PC-3 (cell line): ENCODE data around the gene TOX3. TPM values are rescaled to one million over a fixed set of nuclear protein-coding genes. Genes with fewer than 3 reads are reported as not detected.

Experiments
- ATAC-seq: fragments of 200-7000 bp; cut with Tn5 transposase; 2 replicates; pipeline ENCODE4 v1.9.1; 2020; ENCODE audit warnings: mild to moderate bottlenecking, moderate library complexity
- BruUV-seq: library from RNA; stranded (reverse); fragments of 400-500 nt; replicated peaks from 2 replicates; lab custom pipeline; 2021; lab: Mats Ljungman, UMichigan
- CTCF ChIA-PET: fragments of 300-600 bp; sonication (Branson Sonifier 250); formaldehyde crosslinking; loops from one replicate; lab custom pipeline; 2022; ENCODE audit warnings: antibody characterized with exemption; lab: Charles Lee
- POLR2A ChIA-PET: fragments of 300-600 bp; sonication (Branson Sonifier 250); formaldehyde crosslinking; loops from one replicate; lab custom pipeline; 2022; ENCODE audit warnings: antibody characterized with exemption; ENCODE audit not compliant: unreplicated experiment; lab: Charles Lee
- DNase-seq: peaks from one replicate; pipeline ENCODE4 v3.0.0-alpha.2; 2015
- H2AFZ ChIP-seq: fragments of 300-600 bp; sonication (generic); 2 replicates; pipeline ENCODE4 v1.6.0; 2016; ENCODE audit warnings: antibody characterized with exemption, low read length
- H3F3A ChIP-seq: fragments of 300-600 bp; sonication (generic); one replicate; pipeline ENCODE4 v1.6.0; 2017; ENCODE audit warnings: antibody characterized with exemption, low read length, control low read depth, mild to moderate bottlenecking; ENCODE audit not compliant: unreplicated experiment
- H3K27ac ChIP-seq: fragments of 300-600 bp; sonication (generic); 2 replicates; pipeline ENCODE4 v1.5.1; 2016; ENCODE audit warnings: mild to moderate bottlenecking, low read length
- H3K27me3 ChIP-seq: fragments of 300-600 bp; sonication (generic); 2 replicates; pipeline ENCODE4 v1.6.1; 2016; ENCODE audit warnings: low read length, mixed read lengths
- H3K36me3 ChIP-seq: fragments of 300-600 bp; sonication (generic); 2 replicates; pipeline ENCODE4 v1.6.1; 2016; ENCODE audit warnings: low read depth, mixed run types, low read length, mixed read lengths
- H3K4me1 ChIP-seq: fragments of 300-600 bp; sonication (generic); 2 replicates; pipeline ENCODE4 v1.5.1; 2016; ENCODE audit warnings: low read length; ENCODE audit not compliant: insufficient read depth
- H3K4me2 ChIP-seq: fragments of 300-600 bp; sonication (generic); 2 replicates; pipeline ENCODE4 v1.6.0; 2016; ENCODE audit warnings: low read length
- H3K4me3 ChIP-seq: fragments of 300-600 bp; sonication (generic); 2 replicates; pipeline ENCODE4 v1.5.1; 2016; ENCODE audit warnings: mild to moderate bottlenecking, low read length, mixed read lengths
- H3K79me2 ChIP-seq: fragments of 300-600 bp; sonication (generic); 2 replicates; pipeline ENCODE4 v1.6.1; 2017; ENCODE audit warnings: low read length, mixed read lengths
- H3K9ac ChIP-seq: fragments of 300-600 bp; sonication (generic); 2 replicates; pipeline ENCODE4 v1.6.0; 2016; ENCODE audit warnings: mild to moderate bottlenecking, low read length
- H3K9me2 ChIP-seq: fragments of 300-600 bp; sonication (generic); replicated peaks from 2 replicates; pipeline ENCODE4 v1.6.1; 2016; ENCODE audit warnings: mixed run types, low read length, mixed read lengths
- H3K9me3 ChIP-seq: fragments of 300-600 bp; sonication (generic); 2 replicates; pipeline ENCODE4 v1.6.1; 2016; ENCODE audit warnings: low read length, mixed read lengths
- H4K20me1 ChIP-seq: fragments of 300-600 bp; sonication (generic); 2 replicates; pipeline ENCODE4 v1.6.1; 2016; ENCODE audit warnings: low read length, mixed read lengths
- CTCF ChIP-seq: fragments of 300-600 bp; sonication (generic); conservative IDR thresholded peaks from 2 replicates; pipeline ENCODE4 v1.5.1; 2017; ENCODE audit warnings: antibody characterized with exemption, low read depth, mild to moderate bottlenecking, low read length
- EZH2 ChIP-seq: fragments of 300-600 bp; sonication (generic); IDR thresholded peaks from one replicate; pipeline ENCODE4 v1.6.1; 2017; ENCODE audit warnings: antibody characterized with exemption, mild to moderate bottlenecking, low read length; ENCODE audit not compliant: unreplicated experiment
- EZH2phosphoT487 ChIP-seq: fragments of 300-600 bp; sonication (generic); IDR thresholded peaks from 2 replicates; pipeline ENCODE4 v1.6.1; 2018; ENCODE audit warnings: mild to moderate bottlenecking, antibody characterized with exemption, low read length, borderline replicate concordance
- intact Hi-C: fragments of 100-400 bp; cut with micrococcal nuclease; formaldehyde crosslinking; loops from 2 replicates; pipeline ENCODE4 v1.9.0; 2023
- total RNA-seq: library from RNA; depleted of rRNA; stranded (reverse); fragments of >200 nt; gene quantifications from 2 replicates; pipeline ENCODE4 v1.2.3, GENCODE V29; 2014

TOX3 gene
- total RNA-seq, 1 experiment from 2014 or later: not detected

- Histone ChIP-seq H3K9me2 (no peaks in the 10 kb centered on the region), H3K27ac (no peak overlapping the region), H3K9me3 (no peaks in the 10 kb centered on the region), H3K79me2 (no peaks in the 10 kb centered on the region), H3K4me1 (no peaks in the 10 kb centered on the region), H3K4me3 (no peak overlapping the region), H3K4me2 (no peak overlapping the region), H2AFZ (no peak overlapping the region), H3K9ac (no peak overlapping the region), H3K36me3 (no peaks in the 10 kb centered on the region), H4K20me1 (no peaks in the 10 kb centered on the region), H3F3A (no peaks in the 10 kb centered on the region), H3K27me3 (no peaks in the 10 kb centered on the region)
- TF ChIP-seq EZH2 (no peak), CTCF (no peak), EZH2phosphoT487 (no peak)
- ATAC-seq (no peak), DNase-seq (no peak)
- ChIA-PET CTCF (no interaction called here), POLR2A (no interaction called here)
- no TSS peak for BruUV-seq
- intact Hi-C loops: no loop called here
These were observed 122.4 kb downstream of the TOX3 start for GRCh38 chr16:52424591-52424990.

- Histone ChIP-seq H3K9me2 (no peaks in the 10 kb centered on the region), H3K4me2 (no peak overlapping the region), H4K20me1 (no peaks in the 10 kb centered on the region), H3K4me3 (no peak overlapping the region), H3K9me3 (no peaks in the 10 kb centered on the region), H3F3A (no peaks in the 10 kb centered on the region), H3K4me1 (no peaks in the 10 kb centered on the region), H2AFZ (no peak overlapping the region), H3K36me3 (no peaks in the 10 kb centered on the region), H3K9ac (no peak overlapping the region), H3K79me2 (no peaks in the 10 kb centered on the region), H3K27me3 (no peaks in the 10 kb centered on the region), H3K27ac (no peak overlapping the region)
- DNase-seq (no peak), ATAC-seq (no peak)
- ChIA-PET POLR2A (no interaction called here), CTCF (no interaction called here)
- intact Hi-C loops: no loop called here
- no peak for TF ChIP-seq EZH2
- no peak for TF ChIP-seq CTCF
- TF ChIP-seq EZH2phosphoT487: no peak
- no TSS peak for BruUV-seq
These were observed 124.6 kb downstream of the TOX3 start for GRCh38 chr16:52422307-52422706.

GRCh38 chr16:52418201-52418600 lies 128.7 kb downstream of the TOX3 start:
- no peaks in the 10 kb centered on the region for H3K4me1 ChIP-seq
- no peaks in the 10 kb centered on the region for H3F3A ChIP-seq
- H3K9ac ChIP-seq: no peak overlapping the region
- no peak overlapping the region for H2AFZ ChIP-seq
- H3K9me2 ChIP-seq: no peaks in the 10 kb centered on the region
- ChIA-PET POLR2A (no interaction called here), CTCF (no interaction called here)
- DNase-seq (no peak), ATAC-seq (no peak)
- H3K9me3 ChIP-seq: no peaks in the 10 kb centered on the region
- intact Hi-C loops: no loop called here
- no peak overlapping the region for H3K4me3 ChIP-seq
- H3K36me3 ChIP-seq: no peaks in the 10 kb centered on the region
- no peaks in the 10 kb centered on the region for H4K20me1 ChIP-seq
- no peaks in the 10 kb centered on the region for H3K27me3 ChIP-seq
- no TSS peak for BruUV-seq
- no peak for TF ChIP-seq CTCF
- no peak for TF ChIP-seq EZH2
- TF ChIP-seq EZH2phosphoT487: no peak
- H3K27ac ChIP-seq: no peak overlapping the region
- no peak overlapping the region for H3K4me2 ChIP-seq
- H3K79me2 ChIP-seq: no peaks in the 10 kb centered on the region
